ENCODE measurements around the gene PPP6R3. TPM values are rescaled to one million over a fixed set of nuclear protein-coding genes. Genes with fewer than 3 reads are reported as not detected.
A peak's percentile ranks its signal among the peaks of the same experiment; 100 is the strongest.

The PPP6R3 gene
- total RNA-seq, 1 experiment from 2014 or later: 140 TPM

DNA sequence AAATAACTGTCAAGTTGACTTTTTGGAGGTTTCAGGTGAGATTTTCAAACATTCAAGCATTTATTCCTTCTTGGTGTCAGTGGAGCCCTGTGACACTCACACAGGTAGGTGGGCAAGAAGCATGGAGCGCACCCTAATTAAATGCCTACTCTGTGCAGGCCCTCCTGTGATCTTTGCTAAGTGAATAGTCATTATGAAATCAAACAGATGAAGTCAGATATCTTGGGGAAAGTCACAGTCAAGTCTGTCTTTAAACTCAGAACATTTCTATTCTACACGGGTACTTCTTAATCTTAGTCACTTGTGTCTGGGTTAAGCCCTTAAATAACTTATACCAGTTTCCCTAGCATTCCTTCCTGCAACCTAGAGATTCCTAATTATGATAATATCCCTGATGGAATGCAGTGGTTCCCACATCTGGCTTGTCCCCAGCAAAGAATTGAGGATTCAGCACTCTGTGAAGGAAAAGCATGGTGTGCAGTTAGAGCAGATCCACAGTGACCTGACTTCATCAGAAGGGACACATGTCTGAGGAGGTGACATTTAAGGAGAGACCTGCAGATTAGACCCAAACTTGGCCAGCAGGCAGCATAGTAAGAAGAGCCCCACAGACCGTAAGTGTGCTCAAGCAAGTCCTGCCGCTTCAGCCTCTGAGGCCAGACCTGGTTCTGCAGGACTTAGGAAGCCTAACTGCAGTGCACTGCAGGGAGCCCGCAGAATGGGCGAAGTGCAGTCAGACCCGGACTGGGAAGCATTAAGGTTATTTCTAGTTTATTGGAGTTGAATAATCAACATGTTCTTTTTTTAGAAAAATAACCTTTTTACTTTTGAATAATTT is 138.5 kb downstream of the PPP6R3 start:
- Histone ChIP-seq H2AFZ (ENCODE audit: low read length) (no peak overlapping the region), H3K36me3 (ENCODE audit: insufficient read depth, low read length) (peaks cover 73% of the 10 kb centered on the region), H3K27me3 (ENCODE audit: low read length) (no peaks in the 10 kb centered on the region), H3K9me2 (replicated peaks; ENCODE audit: insufficient read depth, low read length) (no peaks in the 10 kb centered on the region), H3K9ac (ENCODE audit: low read length) (no peak overlapping the region), H3K79me2 (ENCODE audit: low read length) (0 out of 2 replicates have a peak, but pooled peaks cover 4% of the 10 kb centered on the region), H3K9me3 (ENCODE audit: low read length) (no peaks in the 10 kb centered on the region), H3K27ac (ENCODE audit: low read length) (no peak overlapping the region), H4K20me1 (ENCODE audit: insufficient read depth, low read depth, low read length) (no peaks in the 10 kb centered on the region), H3K4me2 (ENCODE audit: low read depth, low read length, poor library complexity, severe bottlenecking) (no peak overlapping the region), H3K4me3 (ENCODE audit: low read length) (no peak overlapping the region), H3K4me1 (ENCODE audit: low read length) (no peaks in the 10 kb centered on the region)
- no peak for DNase-seq

- Histone ChIP-seq H3K9me2 (replicated peaks; ENCODE audit: insufficient read depth, low read length) (no peaks in the 10 kb centered on the region), H3K9me3 (ENCODE audit: low read length) (no peaks in the 10 kb centered on the region), H3K4me1 (ENCODE audit: low read length) (no peaks in the 10 kb centered on the region), H3K4me3 (ENCODE audit: low read length) (no peak overlapping the region), H4K20me1 (ENCODE audit: insufficient read depth, low read depth, low read length) (no peaks in the 10 kb centered on the region), H3K27me3 (ENCODE audit: low read length) (no peaks in the 10 kb centered on the region), H3K27ac (ENCODE audit: low read length) (no peak overlapping the region), H3K9ac (ENCODE audit: low read length) (no peak overlapping the region), H3K36me3 (ENCODE audit: insufficient read depth, low read length) (peaks cover 85% of the 10 kb centered on the region), H3K4me2 (ENCODE audit: low read depth, low read length, poor library complexity, severe bottlenecking) (no peak overlapping the region), H3K79me2 (ENCODE audit: low read length) (0 out of 2 replicates have a peak, but pooled peaks cover 2% of the 10 kb centered on the region), H2AFZ (ENCODE audit: low read length) (no peak overlapping the region)
- no peak for DNase-seq
Measured at GRCh38 chr11:68601147-68601546, 140.6 kb downstream of the PPP6R3 start.

- Histone ChIP-seq H3K4me1 (ENCODE audit: low read length) (no peaks in the 10 kb centered on the region), H3K9me2 (replicated peaks; ENCODE audit: insufficient read depth, low read length) (no peaks in the 10 kb centered on the region), H3K36me3 (ENCODE audit: insufficient read depth, low read length) (peaks cover 58% of the 10 kb centered on the region), H4K20me1 (ENCODE audit: insufficient read depth, low read depth, low read length) (no peaks in the 10 kb centered on the region; the same call in 1 of the 2 replicates), H3K27ac (ENCODE audit: low read length) (no peak overlapping the region), H3K9ac (ENCODE audit: low read length) (no peak overlapping the region), H3K4me3 (ENCODE audit: low read length) (no peak overlapping the region), H3K4me2 (ENCODE audit: low read depth, low read length, poor library complexity, severe bottlenecking) (no peak overlapping the region), H3K79me2 (ENCODE audit: low read length) (no peaks in the 10 kb centered on the region), H2AFZ (ENCODE audit: low read length) (no peak overlapping the region), H3K27me3 (ENCODE audit: low read length) (no peaks in the 10 kb centered on the region), H3K9me3 (ENCODE audit: low read length) (no peaks in the 10 kb centered on the region)
- no peak for DNase-seq
Measured at GRCh38 chr11:68609761-68610160, 149.2 kb downstream of the PPP6R3 start.

GRCh38 chr11:68610452-68611116 is 150.0 kb downstream of the PPP6R3 start:
- no peak overlapping the region for H3K9ac ChIP-seq (ENCODE audit: low read length)
- H3K27ac ChIP-seq (ENCODE audit: low read length): no peak overlapping the region
- H3K4me3 ChIP-seq (ENCODE audit: low read length): no peak overlapping the region
- H3K27me3 ChIP-seq (ENCODE audit: low read length): no peaks in the 10 kb centered on the region
- no peaks in the 10 kb centered on the region for H3K79me2 ChIP-seq (ENCODE audit: low read length)
- no peaks in the 10 kb centered on the region; the same call in 1 of the 2 replicates for H4K20me1 ChIP-seq (ENCODE audit: insufficient read depth, low read depth, low read length)
- H3K4me1 ChIP-seq (ENCODE audit: low read length): no peaks in the 10 kb centered on the region
- H3K9me2 ChIP-seq (replicated peaks; ENCODE audit: insufficient read depth, low read length): no peaks in the 10 kb centered on the region
- no peak overlapping the region for H2AFZ ChIP-seq (ENCODE audit: low read length)
- peak; percentile 44 for DNase-seq
- peaks cover 51% of the 10 kb centered on the region for H3K36me3 ChIP-seq (ENCODE audit: insufficient read depth, low read length)
- H3K9me3 ChIP-seq (ENCODE audit: low read length): no peaks in the 10 kb centered on the region
- H3K4me2 ChIP-seq (ENCODE audit: low read depth, low read length, poor library complexity, severe bottlenecking): no peak overlapping the region

GRCh38 chr11:68615657-68616056 is 155.1 kb downstream of the PPP6R3 start:
- H3K4me2 ChIP-seq (ENCODE audit: low read depth, low read length, poor library complexity, severe bottlenecking): no peak overlapping the region
- no peaks in the 10 kb centered on the region for H3K79me2 ChIP-seq (ENCODE audit: low read length)
- no peak overlapping the region for H2AFZ ChIP-seq (ENCODE audit: low read length)
- H3K9me3 ChIP-seq (ENCODE audit: low read length): no peaks in the 10 kb centered on the region
- peaks cover 4% of the 10 kb centered on the region; the same call in 1 of the 2 replicates for H4K20me1 ChIP-seq (ENCODE audit: insufficient read depth, low read depth, low read length)
- H3K27ac ChIP-seq (ENCODE audit: low read length): no peak overlapping the region
- no peaks in the 10 kb centered on the region for H3K4me1 ChIP-seq (ENCODE audit: low read length)
- H3K27me3 ChIP-seq (ENCODE audit: low read length): no peaks in the 10 kb centered on the region
- H3K4me3 ChIP-seq (ENCODE audit: low read length): no peak overlapping the region
- H3K9me2 ChIP-seq (replicated peaks; ENCODE audit: insufficient read depth, low read length): no peaks in the 10 kb centered on the region
- no peak for DNase-seq
- peaks cover 27% of the 10 kb centered on the region for H3K36me3 ChIP-seq (ENCODE audit: insufficient read depth, low read length)
- no peak overlapping the region for H3K9ac ChIP-seq (ENCODE audit: low read length)

DNA sequence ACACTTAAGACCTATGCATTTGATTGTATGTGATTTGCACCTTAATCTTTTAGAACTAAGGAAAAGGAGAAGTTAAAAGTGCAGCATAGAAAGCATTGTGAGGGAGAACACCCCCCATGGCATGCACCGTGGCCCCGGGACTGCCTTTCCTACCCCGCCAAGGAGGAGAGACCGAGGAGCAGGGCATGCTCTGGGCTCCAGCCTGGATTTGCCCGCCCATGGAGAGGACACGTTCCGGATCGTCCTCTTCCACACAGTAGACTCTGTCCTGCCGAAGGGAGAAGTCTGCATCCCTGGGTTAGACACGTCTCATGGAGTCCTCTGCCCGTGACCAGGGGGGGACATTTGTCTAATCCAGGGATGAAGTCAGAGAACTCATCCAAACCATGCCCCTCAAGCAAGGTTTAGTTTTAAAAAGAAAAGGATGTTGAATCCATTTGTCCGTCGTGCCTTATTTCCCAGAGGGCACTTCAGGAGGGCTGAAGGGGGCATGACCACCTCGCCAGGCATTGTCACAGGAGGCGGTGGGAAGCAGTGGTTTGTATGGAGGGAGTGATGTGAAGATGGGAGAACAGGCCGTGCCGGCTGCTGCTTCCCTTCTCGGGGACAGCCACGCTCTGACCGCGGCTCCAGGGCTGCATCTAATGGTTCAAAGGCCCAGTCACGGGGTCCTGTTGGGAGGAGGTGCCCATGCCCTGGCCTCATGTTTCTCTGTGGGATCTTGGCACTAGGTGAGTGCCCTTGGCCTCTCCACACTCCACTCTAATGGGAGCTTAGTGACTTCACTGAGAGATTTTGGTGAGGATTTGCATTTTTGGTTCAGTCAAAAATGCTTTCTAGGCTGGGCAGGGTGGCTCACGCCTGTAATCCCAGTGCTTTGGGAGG is 157.6 kb downstream of the PPP6R3 start:
- H3K4me1 ChIP-seq (ENCODE audit: low read length): no peaks in the 10 kb centered on the region
- no peak for DNase-seq
- H2AFZ ChIP-seq (ENCODE audit: low read length): no peak overlapping the region

GRCh38 chr11:68621826-68622225 is 161.3 kb downstream of the PPP6R3 start:
- no peaks in the 10 kb centered on the region for H3K36me3 ChIP-seq (ENCODE audit: insufficient read depth, low read length)
- H3K9ac ChIP-seq (ENCODE audit: low read length): no peak overlapping the region
- H3K79me2 ChIP-seq (ENCODE audit: low read length): no peaks in the 10 kb centered on the region
- H3K4me3 ChIP-seq (ENCODE audit: low read length): no peak overlapping the region
- H3K4me2 ChIP-seq (ENCODE audit: low read depth, low read length, poor library complexity, severe bottlenecking): no peak overlapping the region
- no peaks in the 10 kb centered on the region for H3K9me2 ChIP-seq (replicated peaks; ENCODE audit: insufficient read depth, low read length)
- H4K20me1 ChIP-seq (ENCODE audit: insufficient read depth, low read depth, low read length): peaks cover 4% of the 10 kb centered on the region; the same call in 1 of the 2 replicates
- no peak for DNase-seq
- H3K4me1 ChIP-seq (ENCODE audit: low read length): no peaks in the 10 kb centered on the region
- H3K27ac ChIP-seq (ENCODE audit: low read length): no peak overlapping the region
- H2AFZ ChIP-seq (ENCODE audit: low read length): no peak overlapping the region
- no peaks in the 10 kb centered on the region for H3K27me3 ChIP-seq (ENCODE audit: low read length)
- H3K9me3 ChIP-seq (ENCODE audit: low read length): no peaks in the 10 kb centered on the region

More for the DNA sequence above, 157.6 kb downstream of the PPP6R3 start:
- peaks cover 15% of the 10 kb centered on the region; the same call in 1 of the 2 replicates for H3K36me3 ChIP-seq (ENCODE audit: insufficient read depth, low read length)
- H3K9me3 ChIP-seq (ENCODE audit: low read length): no peaks in the 10 kb centered on the region
- H3K4me2 ChIP-seq (ENCODE audit: low read depth, low read length, poor library complexity, severe bottlenecking): no peak overlapping the region
- no peaks in the 10 kb centered on the region for H3K9me2 ChIP-seq (replicated peaks; ENCODE audit: insufficient read depth, low read length)
- no peak overlapping the region for H3K4me3 ChIP-seq (ENCODE audit: low read length)
- no peak overlapping the region for H3K9ac ChIP-seq (ENCODE audit: low read length)
- H3K27me3 ChIP-seq (ENCODE audit: low read length): no peaks in the 10 kb centered on the region
- peaks cover 4% of the 10 kb centered on the region; the same call in 1 of the 2 replicates for H4K20me1 ChIP-seq (ENCODE audit: insufficient read depth, low read depth, low read length)
- no peaks in the 10 kb centered on the region for H3K79me2 ChIP-seq (ENCODE audit: low read length)
- no peak overlapping the region for H3K27ac ChIP-seq (ENCODE audit: low read length)
